Measurements from ENCODE around the gene ACOT6.

DNA sequence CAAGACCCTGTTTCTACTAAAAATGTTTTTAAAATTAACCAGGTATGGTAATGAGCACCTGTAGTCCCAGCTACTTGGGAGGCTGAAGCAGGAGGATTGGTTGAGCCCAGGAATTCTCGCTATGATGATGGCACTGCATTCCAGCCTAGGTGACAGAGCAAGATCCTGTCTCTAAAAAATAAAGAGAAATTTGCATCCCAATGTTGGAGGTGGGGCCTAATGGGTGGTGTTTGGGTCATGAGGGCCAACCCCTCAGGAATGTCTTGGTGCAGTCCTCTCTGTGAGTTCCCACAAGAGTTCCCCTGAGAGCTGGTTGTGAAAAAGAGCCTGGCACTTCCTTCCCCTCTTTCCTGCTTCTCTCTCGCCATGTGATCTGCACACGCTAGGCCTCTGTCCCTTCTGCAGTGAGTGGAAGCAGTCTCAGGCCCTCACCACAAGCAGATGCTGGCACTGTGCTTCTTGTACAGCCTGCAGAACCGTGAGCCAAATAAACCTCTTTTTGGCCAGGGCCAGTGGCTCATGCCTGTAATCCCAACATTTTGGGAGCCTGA lies 11.3 kb downstream of the ACOT6 start:
- TF ChIP-seq POLR2AphosphoS5 (IDR thresholded peaks at IDR 0.05), result no peak
- TF ChIP-seq, protein P1, sequence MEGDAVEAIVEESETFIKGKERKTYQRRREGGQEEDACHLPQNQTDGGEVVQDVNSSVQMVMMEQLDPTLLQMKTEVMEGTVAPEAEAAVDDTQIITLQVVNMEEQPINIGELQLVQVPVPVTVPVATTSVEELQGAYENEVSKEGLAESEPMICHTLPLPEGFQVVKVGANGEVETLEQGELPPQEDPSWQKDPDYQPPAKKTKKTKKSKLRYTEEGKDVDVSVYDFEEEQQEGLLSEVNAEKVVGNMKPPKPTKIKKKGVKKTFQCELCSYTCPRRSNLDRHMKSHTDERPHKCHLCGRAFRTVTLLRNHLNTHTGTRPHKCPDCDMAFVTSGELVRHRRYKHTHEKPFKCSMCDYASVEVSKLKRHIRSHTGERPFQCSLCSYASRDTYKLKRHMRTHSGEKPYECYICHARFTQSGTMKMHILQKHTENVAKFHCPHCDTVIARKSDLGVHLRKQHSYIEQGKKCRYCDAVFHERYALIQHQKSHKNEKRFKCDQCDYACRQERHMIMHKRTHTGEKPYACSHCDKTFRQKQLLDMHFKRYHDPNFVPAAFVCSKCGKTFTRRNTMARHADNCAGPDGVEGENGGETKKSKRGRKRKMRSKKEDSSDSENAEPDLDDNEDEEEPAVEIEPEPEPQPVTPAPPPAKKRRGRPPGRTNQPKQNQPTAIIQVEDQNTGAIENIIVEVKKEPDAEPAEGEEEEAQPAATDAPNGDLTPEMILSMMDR (IDR thresholded peaks at IDR 0.05), result no peak
- no peak for TF ChIP-seq EP300 (IDR thresholded peaks at IDR 0.05)

All from stomach (tissue), 4 donors.